Nucleus accumbens (tissue), 56 donors: ENCODE data around the gene RNU1-2.
A peak's percentile ranks its signal among the peaks of the same experiment; 100 is the strongest.
"Not testable (repeated sequence)": the region's sequence is repeated elsewhere in the genome, so short reads cannot be mapped to it uniquely, and the experiment has no call there.

ENCODE experiments used
- DNase-seq, 56 donors: peaks; one replicate each; lab custom pipeline; 2025; lab: John Stamatoyannopoulos, UW

The RNU1-2 gene

DNA sequence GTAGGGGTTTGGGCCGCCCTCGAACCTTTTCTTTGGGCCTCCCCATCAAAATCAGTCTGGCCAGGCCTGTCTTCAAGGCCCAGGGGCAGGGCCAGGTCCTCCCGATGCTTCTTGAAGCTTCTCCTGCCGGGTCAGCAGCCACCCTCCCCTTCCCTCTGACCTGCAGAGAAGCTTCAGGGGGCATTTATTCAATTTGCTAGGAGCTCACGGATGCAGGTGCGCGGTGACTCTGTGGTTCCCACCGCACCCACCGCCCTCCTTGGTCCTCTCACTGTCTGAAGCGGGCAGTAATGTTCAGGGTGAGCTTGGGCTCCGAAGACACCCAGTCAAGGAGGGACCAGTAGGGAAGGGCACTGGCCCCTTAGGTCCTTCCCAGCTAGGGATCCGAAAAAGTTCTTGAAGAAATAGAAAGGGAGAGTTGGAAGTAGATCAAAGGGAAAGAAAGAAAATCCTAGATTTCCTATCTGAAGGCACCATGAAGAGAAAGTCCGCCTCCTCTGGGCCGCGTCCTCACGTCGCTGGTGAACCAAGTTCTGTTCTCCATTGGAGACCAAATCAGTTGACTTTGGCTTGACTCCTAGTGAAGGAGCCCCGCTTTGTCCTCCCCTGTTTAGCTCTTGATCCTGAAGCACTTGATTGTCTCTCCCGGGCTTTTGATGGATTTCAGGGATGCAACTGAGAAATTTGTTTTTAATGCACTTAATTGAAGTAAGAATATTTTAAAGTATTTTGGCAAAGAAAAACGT lies 8.7 kb upstream of the RNU1-2 start:
- DNase-seq: no peak

DNA sequence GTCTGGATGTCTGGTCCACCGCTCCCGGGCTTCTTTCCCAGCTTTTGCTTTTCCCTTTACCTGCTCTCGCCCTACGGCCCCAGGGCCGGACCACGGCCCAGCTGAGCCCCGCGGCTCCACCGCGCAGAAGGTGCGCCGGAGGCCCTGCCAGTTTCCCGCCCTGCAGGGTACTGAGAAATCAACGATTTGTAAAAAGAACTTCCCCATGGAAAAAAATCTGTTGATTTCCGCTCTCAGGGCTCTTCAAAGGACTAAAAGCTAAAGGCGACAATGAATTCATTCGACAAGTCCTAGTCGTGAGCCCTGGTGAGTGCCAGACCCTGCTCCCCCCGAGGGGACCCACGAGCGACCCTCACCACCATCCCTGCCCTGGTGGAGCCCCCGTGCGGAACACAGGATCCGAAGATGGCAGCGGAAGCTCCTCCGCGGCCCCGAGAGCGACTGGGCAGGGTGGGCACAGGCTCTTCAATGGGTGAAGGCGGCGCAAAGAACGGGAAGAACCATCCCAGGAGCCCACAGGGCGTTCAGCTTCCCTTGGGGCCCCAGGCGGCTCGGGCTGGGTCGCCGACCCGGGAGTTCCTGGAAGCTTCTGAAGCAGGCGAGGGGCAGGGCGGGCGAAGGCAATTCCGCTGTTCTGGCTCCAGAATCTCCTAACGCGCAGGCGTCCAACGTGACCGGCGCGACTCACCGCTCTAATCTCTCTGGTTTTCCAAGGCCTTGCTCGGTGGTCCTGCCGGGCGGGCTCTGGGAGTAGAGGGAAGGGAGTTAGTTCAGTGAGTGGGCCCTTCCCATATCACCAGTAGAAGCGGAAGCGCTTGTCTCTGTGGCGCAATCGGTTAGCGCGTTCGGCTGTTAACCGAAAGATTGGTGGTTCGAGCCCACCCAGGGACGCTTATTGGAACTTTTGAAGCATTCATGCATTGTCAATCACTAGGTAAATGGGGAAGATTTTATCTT lies 6.6 kb upstream of the RNU1-2 start:
- DNase-seq: peak in 49 of 56 donors; percentile 33 to 94 (median 72)

DNA sequence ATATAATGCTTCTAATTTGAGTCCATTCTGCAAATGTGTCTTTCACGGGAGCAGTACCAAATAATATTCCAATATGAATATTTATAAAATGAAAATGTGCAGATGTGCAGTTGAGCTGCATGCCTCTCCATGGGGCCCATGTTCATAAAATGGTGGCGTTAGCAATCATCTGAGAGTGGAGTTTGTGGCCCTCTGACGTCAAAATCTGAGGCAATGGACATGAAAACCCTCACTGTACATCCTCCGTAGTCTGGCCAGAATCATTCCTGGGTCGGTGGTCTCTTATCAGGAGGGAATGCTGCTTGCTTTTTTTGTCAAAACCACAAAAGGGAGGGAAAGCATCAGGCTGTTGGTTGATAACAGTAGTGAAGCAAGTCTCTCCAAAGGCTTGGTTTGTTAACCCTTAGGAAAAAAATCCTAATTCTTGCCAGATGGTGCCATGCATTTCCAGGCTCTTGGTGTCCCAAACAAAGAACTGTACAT lies 5.2 kb upstream of the RNU1-2 start:
- not testable (repeated sequence) for DNase-seq

DNA sequence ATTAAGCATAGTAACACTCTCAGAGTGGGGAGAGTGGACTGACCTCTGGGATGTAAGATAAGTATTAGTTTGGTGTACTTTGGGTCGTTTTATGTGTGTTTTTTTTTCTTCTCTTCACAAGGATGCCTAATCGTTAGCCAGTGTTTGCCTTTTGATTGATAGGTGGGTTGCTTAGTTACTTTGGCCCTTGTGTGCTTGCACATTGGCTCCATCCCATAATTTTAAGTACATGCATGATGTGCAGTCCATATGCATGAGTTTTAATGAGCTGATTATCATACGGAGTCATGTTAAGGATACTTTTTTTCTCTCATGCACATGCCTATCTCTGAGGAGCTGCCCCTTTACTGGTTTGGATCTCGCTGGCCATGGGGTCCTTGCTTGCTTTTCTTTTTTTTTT lies 4.7 kb upstream of the RNU1-2 start:
- DNase-seq: not testable (repeated sequence)

DNA sequence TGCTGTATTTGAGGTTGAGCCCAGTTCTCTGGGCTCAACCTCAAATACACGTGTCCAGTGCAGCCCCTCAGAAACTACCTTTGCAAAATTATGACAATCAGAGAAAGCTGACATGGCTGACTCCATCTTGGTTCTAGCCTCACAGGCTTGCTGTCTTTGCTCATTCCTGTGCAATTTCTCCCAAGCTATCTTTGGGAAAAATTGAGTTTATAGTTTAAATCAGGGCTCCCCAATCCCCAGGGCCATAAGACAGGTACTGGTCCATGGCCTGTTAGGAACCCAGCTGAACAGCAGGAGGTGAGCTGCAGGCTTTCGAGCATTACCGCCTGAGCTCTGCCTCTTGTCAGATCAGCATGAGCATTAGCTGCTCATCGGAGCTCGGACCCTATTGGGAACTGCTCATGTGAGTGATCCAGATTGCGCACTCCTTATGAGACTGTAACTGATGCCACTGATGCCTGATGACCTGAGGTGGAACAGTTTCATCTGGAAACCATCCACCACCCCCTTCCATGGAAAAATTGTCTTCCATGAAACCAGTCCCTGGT lies 2.7 kb upstream of the RNU1-2 start:
- not testable (repeated sequence) for DNase-seq

DNA sequence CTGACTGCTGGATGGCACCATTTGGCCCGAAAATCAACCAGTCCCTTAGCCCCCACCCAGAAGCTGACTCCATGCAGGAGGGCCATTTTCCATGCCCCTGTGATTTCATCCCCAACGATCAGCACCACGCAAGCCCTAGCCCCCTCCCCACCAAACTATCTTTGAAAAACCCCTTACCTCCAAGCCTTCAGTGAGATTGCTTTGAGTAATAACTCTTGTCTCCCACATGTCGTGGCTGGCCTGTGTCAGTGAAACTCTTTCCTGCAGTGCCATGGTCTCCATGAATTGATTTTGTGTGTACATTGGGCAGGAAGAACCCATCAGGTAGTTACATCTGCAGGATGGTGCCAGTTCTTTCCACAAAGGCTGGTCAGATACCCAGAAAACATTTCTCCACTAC lies 2.0 kb upstream of the RNU1-2 start:
- not testable (repeated sequence) for DNase-seq

DNA sequence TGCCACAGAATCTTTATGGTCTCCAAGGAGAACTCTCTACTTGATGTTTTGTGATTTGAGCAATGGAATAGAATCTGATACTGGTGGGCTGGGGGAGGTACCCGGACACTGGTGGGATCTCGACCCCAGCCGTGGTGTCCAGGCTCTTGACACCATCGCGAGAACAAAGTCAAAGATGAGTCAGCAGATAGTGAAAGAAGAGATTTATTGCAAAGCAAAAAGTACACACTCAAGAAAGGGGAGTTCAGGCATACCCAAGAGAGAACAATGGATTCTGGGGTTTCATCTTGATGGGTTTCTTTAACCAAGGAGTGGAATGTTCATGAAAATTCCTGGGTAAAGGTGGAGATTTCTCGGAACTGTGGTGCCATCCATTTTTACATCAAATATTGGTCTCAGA lies 1.4 kb upstream of the RNU1-2 start:
- not testable (repeated sequence) for DNase-seq

DNA sequence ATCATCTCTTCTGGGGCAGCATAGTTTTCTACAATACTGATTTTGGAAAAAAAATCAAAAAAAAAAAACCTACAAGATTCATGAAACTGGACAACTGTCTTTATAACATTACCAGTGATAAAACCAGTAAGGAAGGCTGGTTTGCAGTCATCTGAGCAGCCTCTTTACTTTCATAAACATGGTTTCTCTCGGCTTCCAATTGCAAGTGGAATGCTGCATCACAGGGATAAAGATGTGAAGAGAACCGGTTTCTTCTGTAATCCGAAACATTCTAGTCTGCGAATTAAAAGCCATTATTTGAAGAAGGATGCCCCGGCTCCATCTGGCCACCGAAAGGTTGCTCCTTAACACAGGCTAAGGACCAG lies 565 bp upstream of the RNU1-2 start:
- not testable (repeated sequence) for DNase-seq

DNA sequence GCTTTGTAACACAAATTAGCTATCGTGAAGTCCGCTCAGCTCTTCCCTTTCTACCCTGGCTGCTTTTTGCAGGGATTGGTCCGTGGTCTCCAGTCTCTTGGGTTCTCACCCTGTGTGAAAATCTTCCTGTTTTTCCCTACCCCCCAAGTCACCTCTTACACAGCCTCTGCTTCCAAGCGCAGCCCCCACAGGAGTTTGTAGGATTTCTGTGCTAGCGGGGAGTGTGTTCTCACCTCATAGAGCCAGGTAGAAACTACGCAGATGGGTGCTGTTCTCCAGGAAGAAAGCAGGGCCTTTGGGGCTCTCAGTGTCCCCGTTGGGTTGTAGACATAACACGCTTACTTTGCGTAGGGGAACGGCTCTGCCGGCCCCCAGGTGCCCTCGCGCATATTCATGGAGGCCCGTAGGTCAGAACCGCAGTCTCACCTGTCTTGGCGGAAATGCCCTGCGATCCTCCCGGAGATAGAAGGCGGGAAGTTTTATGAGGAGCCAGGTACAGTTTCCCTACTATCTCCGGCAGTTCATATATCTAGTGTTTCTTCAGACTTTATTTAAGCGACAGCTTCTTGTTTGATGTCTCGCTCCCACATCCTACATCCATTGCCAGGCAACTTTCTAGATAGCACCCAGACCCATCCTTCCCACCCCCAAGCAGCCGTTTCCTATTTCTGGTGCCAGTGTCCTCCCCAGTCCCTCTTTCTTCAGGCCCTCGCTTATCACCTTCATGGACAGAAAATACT lies 706 bp downstream of the RNU1-2 start:
- DNase-seq: peak in 29 of 56 donors; percentile 13 to 71 (median 45)

DNA sequence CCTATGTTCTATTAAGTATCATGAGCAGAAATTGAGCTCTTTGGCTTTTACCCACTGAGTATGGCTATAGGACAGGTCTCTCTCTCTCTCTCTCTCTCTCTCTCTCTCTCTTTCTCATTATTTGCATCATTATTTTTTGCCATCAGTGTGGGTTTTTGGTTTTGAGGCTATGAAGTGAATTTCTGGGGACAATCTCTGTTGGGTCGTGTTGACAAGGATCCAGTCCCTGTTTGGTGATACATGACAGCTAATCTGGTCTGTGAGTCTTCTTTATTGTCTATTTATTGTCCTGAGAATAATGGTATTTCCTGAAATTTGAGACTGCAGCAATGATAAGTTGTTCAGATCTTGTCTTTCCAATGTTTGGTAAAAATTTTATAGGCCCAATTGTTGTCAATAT lies 1.9 kb downstream of the RNU1-2 start:
- not testable (repeated sequence) for DNase-seq

DNA sequence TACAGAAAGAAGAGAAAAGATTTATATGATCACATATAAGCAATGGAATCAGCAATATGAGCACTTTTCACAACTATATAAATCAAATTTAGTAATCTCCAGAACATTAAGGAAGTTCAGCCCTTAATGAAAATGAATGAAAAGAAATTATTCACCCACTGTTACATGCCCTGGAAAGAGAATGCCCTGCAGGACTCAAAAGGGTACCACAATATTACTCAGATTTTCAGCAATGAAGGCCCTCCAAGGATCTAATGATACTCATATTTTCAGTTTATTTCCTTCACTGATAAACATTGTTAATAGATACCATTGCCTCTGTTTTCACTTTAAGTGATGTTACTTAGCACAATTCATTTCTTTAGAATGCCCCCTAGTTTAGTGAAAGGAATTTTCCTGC lies 2.5 kb downstream of the RNU1-2 start:
- DNase-seq: not testable (repeated sequence)

DNA sequence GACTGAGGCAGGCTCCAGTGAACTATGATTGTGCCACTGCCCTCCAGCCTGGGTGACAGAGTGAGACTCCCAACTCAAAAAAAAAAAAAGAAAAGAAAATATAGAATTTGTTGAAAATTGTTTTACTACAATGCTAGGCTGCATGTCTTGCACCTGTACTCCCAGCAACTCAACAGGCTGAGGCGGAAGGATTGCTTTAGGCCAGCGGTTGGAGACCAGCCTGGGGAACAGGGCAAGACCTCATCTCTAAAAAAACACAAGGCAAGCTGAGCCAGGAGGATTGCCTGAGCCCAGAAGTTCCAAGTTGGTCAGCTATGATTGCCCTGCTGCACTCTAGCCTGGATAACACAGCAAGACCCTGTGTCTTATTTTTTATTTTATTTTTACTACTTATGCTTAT lies 3.2 kb downstream of the RNU1-2 start:
- DNase-seq: not testable (repeated sequence)

DNA sequence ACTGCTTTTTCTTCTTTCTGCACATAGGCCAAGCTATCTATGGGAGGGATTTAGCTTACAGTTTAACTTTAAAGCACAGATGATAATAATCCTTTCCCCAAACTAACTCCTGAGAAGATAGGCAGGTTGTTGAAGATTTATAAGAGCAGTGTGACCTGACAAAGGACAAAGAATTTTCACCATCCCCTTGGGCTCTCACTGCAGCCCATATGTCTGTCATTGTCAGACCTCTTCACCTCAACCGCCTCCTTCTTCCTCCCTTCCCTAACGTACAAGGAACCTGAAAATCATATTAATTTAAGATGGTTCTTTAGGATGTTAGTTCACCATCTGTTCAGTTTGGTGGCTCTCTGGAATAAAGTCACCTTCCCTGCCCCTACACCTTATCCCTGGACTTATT lies 5.0 kb downstream of the RNU1-2 start:
- no peak for DNase-seq

DNA sequence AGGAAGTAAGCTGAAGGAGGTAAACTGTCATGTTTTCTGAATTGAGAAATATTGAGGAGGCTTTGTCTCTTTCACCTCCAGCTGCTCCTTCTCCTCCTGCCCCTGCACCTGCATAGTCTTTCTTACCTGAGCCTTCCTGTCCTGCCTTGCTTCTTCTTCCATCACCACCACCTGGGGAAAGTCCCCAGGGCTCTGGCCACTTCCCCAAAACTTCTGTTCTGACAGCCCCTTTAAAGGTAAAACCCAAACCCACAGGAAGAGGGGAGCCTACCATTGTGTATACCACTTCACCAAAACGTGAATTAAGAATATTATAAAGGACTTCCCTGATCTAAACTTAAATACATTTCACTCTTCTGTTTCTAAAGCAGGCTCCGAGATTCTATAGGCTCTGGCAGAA lies 5.6 kb downstream of the RNU1-2 start:
- not testable (repeated sequence) for DNase-seq

DNA sequence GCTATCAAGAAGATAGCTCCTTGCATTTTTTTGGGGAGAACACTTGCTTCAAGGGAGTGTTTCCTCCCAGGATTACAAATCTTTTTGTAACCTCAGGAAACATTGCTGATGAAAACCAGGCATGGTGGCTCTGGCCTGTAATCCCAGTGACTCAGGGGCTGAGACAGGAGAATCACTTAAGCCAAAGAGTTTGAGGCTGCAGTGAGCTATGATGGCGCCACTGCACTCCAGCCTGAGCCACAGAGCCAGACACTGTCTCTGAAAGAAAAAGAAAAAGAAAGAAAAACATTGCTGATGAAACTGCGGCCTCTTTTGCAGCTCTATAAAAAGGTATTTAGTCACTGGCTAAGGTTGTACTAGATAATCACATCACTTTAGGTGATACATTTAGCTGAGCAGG lies 7.3 kb downstream of the RNU1-2 start:
- no peak for DNase-seq

DNA sequence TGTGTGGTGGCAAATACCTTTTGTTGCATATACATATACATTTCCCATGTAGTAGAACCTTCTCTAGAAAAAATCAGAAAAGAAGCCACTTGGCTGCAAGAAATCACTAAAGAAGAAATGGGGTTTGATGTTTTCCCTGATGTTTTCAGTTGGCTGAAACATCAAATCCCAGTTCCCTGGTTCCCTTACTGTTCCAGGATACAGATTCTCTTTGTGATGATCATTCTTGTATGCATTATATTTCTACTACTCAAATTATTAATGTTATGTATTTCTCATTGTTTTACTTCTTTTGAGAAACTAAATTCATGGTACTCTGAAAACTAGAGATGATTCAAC lies 7.6 kb downstream of the RNU1-2 start:
- DNase-seq: no peak

DNA sequence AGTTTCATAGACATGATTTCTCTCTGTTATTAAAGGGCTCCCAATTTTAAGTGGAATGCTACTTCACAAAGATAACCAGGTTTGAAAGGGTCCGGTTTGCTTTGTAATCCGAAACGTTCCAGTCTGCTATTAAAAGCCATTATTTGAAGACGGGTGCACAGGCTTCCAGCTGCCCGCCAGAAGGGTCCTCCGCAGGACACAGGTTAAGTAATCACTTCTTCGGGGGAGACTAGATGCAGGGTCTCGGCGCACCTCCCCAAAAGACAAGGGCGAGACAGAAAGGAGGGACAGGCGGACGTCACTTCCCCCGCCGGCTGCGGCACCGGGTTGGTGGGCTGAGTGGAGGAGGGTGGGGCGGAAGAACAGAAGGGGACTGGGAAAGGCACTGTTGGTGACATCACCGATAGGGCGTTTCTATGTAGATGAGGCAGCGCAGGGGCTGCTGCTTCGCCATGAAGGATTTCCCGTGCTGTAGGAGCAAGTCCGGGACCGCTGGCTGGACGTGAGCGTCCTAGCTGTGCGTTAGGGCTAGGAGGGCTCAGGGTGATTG lies 8.9 kb downstream of the RNU1-2 start:
- peak; percentile 94 to 100 (median 99) for DNase-seq

DNA sequence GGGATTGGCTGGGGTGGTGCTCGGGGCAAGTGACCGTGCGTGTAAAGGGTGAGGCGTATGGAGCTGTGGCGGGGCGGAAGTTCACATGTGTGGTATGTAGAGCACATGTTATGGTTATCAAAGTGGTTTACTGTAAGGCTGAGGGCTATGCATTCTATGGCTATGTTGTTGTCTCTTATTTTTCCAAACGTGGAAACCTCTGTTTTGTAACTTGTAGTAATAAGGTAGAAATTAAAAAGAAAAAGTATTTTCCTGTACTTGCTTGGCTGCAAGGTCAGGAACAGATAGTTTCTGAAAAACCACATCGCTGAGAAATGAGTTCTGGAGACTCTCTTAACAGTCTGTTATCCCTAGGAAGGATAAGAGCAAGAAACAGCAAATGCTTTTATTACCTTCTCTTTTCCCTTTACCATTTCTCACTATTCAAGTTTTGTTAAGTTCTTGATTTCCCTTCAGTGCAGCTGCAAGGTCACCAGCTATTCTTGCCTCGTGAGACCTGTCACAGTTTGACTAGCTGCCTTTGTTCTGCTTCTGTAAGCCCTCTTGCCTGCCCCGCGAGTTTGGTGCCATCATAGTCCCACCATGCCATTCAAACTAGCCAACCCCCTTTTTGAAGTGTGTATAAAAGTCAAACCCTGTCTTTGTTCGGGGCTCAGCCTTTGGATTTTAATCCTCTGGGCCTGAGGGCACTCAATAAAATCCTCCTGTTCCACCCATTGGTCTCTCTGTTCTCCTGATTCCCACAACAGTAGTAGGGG lies 9.5 kb downstream of the RNU1-2 start:
- DNase-seq: peak in 23 of 56 donors; percentile 9 to 81 (median 45)
